ENCODE results near the gene KCTD1. TPM values are rescaled to one million over a fixed set of nuclear protein-coding genes. Genes with fewer than 3 reads are reported as not detected.

Gene KCTD1
- total and polyA plus RNA-seq, 4 donors = 4.0 to 17.5 (median 9.2) TPM

DNA sequence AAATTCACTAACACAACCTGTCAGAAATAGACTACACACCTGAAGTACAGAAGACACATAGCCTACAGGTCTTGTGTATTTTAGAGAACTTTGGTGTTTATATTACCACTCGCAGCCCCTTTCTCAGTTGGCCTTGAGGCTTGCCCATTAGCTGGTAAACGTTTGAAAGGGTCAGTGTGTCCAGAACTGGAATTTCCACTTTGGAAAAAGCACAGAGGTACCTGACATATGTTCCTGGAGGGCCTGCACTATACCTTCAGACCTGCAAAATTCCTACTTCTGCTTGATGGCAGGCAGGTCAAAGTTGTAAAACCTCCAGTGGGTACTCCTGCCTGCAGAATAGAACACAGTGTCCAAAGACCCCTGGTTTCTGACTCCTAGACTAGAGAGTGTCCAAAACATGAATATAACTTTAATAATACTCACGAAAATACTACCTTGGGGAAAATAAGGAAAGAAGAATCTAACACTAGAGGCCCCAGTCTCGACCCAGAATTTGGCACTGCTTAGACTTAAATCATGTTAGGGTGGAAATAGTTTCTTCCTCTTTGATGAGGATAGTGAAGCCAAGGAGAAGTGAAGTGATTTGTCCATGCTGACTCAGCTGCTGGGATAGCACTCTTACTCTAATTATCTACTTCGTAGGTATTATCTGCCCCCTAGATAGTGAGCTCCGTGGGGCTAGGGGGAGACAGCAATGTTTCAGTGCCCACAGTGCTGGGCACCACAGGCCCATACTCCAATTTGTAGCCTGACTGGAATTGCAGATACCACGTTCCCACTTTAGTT is 2.8 kb downstream of the KCTD1 start:
- Histone ChIP-seq H3K4me1 (ENCODE audit: control insufficient read depth in 5 of 5, insufficient read depth in 5 of 5, low read length in 5 of 5) (peaks cover 4 to 47% (median 23%) of the 10 kb centered on the region in 5 donors), H3K9ac (ENCODE audit: insufficient read depth in 1 of 2, low read length in 2 of 2) (peak overlapping the region in 1 of 2 donors; percentile 8), H3K9me3 (ENCODE audit: control insufficient read depth in 4 of 4, insufficient read depth in 3 of 4, low read length in 3 of 4) (peaks cover 0 to 3% (median 0%) of the 10 kb centered on the region in 4 donors), H3K4me3 (no peak overlapping the region), H3K36me3 (ENCODE audit: control insufficient read depth in 4 of 4, insufficient read depth in 4 of 4, low read length in 4 of 4) (peaks cover 0 to 2% (median 0%) of the 10 kb centered on the region in 4 donors), H3K27ac (ENCODE audit: low read depth in 1 of 2, low read length in 1 of 2) (no peak overlapping the region), H3K27me3 (ENCODE audit: control insufficient read depth in 3 of 3, insufficient read depth in 3 of 3, low read length in 2 of 3) (peaks cover 0 to 14% (median 7%) of the 10 kb centered on the region in 3 donors)
- WGBS, 2 donors = 68 to 77% methylated on average over 7 of the region's 7 CpGs
- no peak for DNase-seq
- TF ChIP-seq CTCF (IDR thresholded peaks at IDR 0.05; ENCODE audit: control extremely low read depth, extremely low read depth) = no peak
- no peak for ATAC-seq (ENCODE audit: insufficient read depth, low FRiP score)

DNA sequence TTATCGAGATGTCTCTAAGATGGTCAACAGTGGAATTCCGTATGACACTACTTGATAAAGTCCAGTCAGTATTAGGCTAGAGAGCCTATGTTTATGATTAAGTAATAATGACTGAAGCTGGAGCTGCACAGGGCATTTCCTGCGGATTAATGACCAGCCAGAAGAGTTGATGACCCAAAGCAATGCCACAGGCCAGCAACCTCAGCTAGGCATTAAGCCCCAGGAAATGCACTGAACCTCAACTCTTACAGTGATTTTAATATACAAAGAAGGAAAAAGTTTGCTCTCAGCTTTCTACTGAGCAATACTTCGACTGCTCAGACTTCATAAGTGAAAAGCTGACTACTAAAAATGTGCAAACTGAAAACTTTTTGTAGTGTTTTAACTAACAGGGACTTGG is 3.9 kb downstream of the KCTD1 start:
- no peak overlapping the region for H3K4me3 ChIP-seq
- DNase-seq (no peak), ATAC-seq (ENCODE audit: insufficient read depth, low FRiP score) (no peak)
- H3K36me3 ChIP-seq (ENCODE audit: control insufficient read depth in 4 of 4, insufficient read depth in 4 of 4, low read length in 4 of 4) = peaks cover 0 to 2% (median 0%) of the 10 kb centered on the region in 4 donors
- peaks cover 7 to 37% (median 18%) of the 10 kb centered on the region in 5 donors for H3K4me1 ChIP-seq (ENCODE audit: control insufficient read depth in 5 of 5, insufficient read depth in 5 of 5, low read length in 5 of 5)
- no peak for TF ChIP-seq CTCF (IDR thresholded peaks at IDR 0.05; ENCODE audit: control extremely low read depth, extremely low read depth)
- no peak overlapping the region for H3K9ac ChIP-seq (ENCODE audit: insufficient read depth in 1 of 2, low read length in 2 of 2)
- H3K9me3 ChIP-seq (ENCODE audit: control insufficient read depth in 4 of 4, insufficient read depth in 3 of 4, low read length in 3 of 4) = peaks cover 0 to 2% (median 0%) of the 10 kb centered on the region in 4 donors
- 78 to 81% methylated on average over 4 of the region's 4 CpGs for WGBS, 2 donors
- H3K27ac ChIP-seq (ENCODE audit: low read depth in 1 of 2, low read length in 1 of 2) = no peak overlapping the region
- H3K27me3 ChIP-seq (ENCODE audit: control insufficient read depth in 3 of 3, insufficient read depth in 3 of 3, low read length in 2 of 3) = peaks cover 0 to 5% (median 0%) of the 10 kb centered on the region in 3 donors

DNA sequence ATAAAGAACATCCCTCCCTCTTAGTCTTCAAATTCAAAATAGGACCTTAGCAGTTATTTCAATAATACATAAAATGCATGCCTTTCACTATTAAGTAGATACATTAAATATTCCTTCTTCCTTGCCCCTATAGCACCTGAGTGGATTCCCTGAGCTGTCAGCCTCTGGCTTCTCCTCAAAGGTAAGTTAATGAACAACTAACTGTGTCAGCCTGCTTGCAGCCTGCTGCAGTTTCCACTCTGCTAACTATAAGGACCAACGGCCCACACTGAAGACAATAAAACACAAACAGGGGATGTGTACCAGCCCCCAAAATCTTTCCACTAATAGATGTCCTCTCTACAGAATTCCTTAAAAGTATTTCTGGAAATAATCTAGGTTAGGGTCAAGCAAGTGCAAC is 5.0 kb downstream of the KCTD1 start:
- peaks cover 0 to 3% (median 0%) of the 10 kb centered on the region in 3 donors for H3K27me3 ChIP-seq (ENCODE audit: control insufficient read depth in 3 of 3, insufficient read depth in 3 of 3, low read length in 2 of 3)
- no peak overlapping the region for H3K9ac ChIP-seq (ENCODE audit: insufficient read depth in 1 of 2, low read length in 2 of 2)
- TF ChIP-seq CTCF (IDR thresholded peaks at IDR 0.05; ENCODE audit: control extremely low read depth, extremely low read depth) = no peak
- ATAC-seq (ENCODE audit: insufficient read depth, low FRiP score) = no peak
- peaks cover 0 to 2% (median 0%) of the 10 kb centered on the region in 4 donors for H3K9me3 ChIP-seq (ENCODE audit: control insufficient read depth in 4 of 4, insufficient read depth in 3 of 4, low read length in 3 of 4)
- no peak overlapping the region for H3K4me3 ChIP-seq
- H3K4me1 ChIP-seq (ENCODE audit: control insufficient read depth in 5 of 5, insufficient read depth in 5 of 5, low read length in 5 of 5) = peaks cover 7 to 37% (median 14%) of the 10 kb centered on the region in 5 donors
- no peak for DNase-seq
- 71 to 82% methylated on average over 1 of the region's 1 CpG for WGBS, 2 donors
- H3K27ac ChIP-seq (ENCODE audit: low read depth in 1 of 2, low read length in 1 of 2) = no peak overlapping the region
- H3K36me3 ChIP-seq (ENCODE audit: control insufficient read depth in 4 of 4, insufficient read depth in 4 of 4, low read length in 4 of 4) = peaks cover 0 to 2% (median 0%) of the 10 kb centered on the region in 4 donors
